ENCODE results near the gene USPL1.

The USPL1 gene

GRCh38 chr13:30660796-30661195 lies 43.1 kb downstream of the USPL1 start:
- no peak for DNase-seq (ENCODE audit: low spot score)

GRCh38 chr13:30664689-30665275 lies 47.1 kb downstream of the USPL1 start:
- DNase-seq (ENCODE audit: low spot score), result peak; percentile 24

- DNase-seq (ENCODE audit: low spot score), result no peak
Measured at GRCh38 chr13:30665638-30666037, 47.9 kb downstream of the USPL1 start.

- no peak for DNase-seq (ENCODE audit: low spot score)
Measured at GRCh38 chr13:30666113-30666512, 48.4 kb downstream of the USPL1 start.

GRCh38 chr13:30667014-30667413 lies 49.3 kb downstream of the USPL1 start:
- DNase-seq (ENCODE audit: low spot score), result no peak

- DNase-seq (ENCODE audit: low spot score), result no peak
Measured at GRCh38 chr13:30668312-30668711, 50.6 kb downstream of the USPL1 start.

GRCh38 chr13:30671271-30671815 lies 53.6 kb downstream of the USPL1 start:
- no peak for DNase-seq (ENCODE audit: low spot score)

GRCh38 chr13:30673669-30674521 lies 56.2 kb downstream of the USPL1 start:
- peak; percentile 88 for DNase-seq (ENCODE audit: low spot score)

- no peak for DNase-seq (ENCODE audit: low spot score)
Measured at GRCh38 chr13:30675717-30676116, 58.0 kb downstream of the USPL1 start.

GRCh38 chr13:30676672-30677071 lies 59.0 kb downstream of the USPL1 start:
- no peak for DNase-seq (ENCODE audit: low spot score)

GRCh38 chr13:30679483-30680330 lies 62.0 kb downstream of the USPL1 start:
- DNase-seq (ENCODE audit: low spot score), result no peak

GRCh38 chr13:30681843-30682242 lies 64.1 kb downstream of the USPL1 start:
- no peak for DNase-seq (ENCODE audit: low spot score)

GRCh38 chr13:30685320-30685859 lies 67.7 kb downstream of the USPL1 start:
- no peak for DNase-seq (ENCODE audit: low spot score)

GRCh38 chr13:30685987-30686386 lies 68.3 kb downstream of the USPL1 start:
- DNase-seq (ENCODE audit: low spot score), result no peak

GRCh38 chr13:30687601-30688000 lies 69.9 kb downstream of the USPL1 start:
- no peak for DNase-seq (ENCODE audit: low spot score)

- no peak for DNase-seq (ENCODE audit: low spot score)
Measured at GRCh38 chr13:30689752-30690151, 72.0 kb downstream of the USPL1 start.

GRCh38 chr13:30690282-30691188 lies 72.8 kb downstream of the USPL1 start:
- DNase-seq (ENCODE audit: low spot score), result peak; percentile 69

- no peak for DNase-seq (ENCODE audit: low spot score)
Measured at GRCh38 chr13:30692113-30692512, 74.4 kb downstream of the USPL1 start.

GRCh38 chr13:30696278-30697176 lies 78.8 kb downstream of the USPL1 start:
- peak; percentile 77 for DNase-seq (ENCODE audit: low spot score)

All from pons (tissue), 1 donor.